Parathyroid adenoma (tissue), 2 donors: Measurements from ENCODE around the gene PRKCA.
"Not testable (repeated sequence)": the region's sequence is repeated elsewhere in the genome, so short reads cannot be mapped to it uniquely, and the experiment has no call there.

Source experiments
- H2AFZ ChIP-seq: fragments of 300-600 bp; sonication (generic); one replicate; pipeline ENCODE4 v1.7.0; 2017; ENCODE audit warnings: antibody characterized with exemption, mild to moderate bottlenecking
- H3K27ac ChIP-seq: fragments of 300-600 bp; sonication (generic); one replicate; pipeline ENCODE4 v1.7.0; 2017
- H3K27me3 ChIP-seq: fragments of 300-600 bp; sonication (generic); one replicate; pipeline ENCODE4 v1.7.0; 2017; ENCODE audit warnings: low read length; ENCODE audit not compliant: control insufficient read depth, insufficient read depth
- H3K36me3 ChIP-seq: fragments of 300-600 bp; sonication (generic); one replicate; pipeline ENCODE4 v1.7.0; 2017; ENCODE audit warnings: low read length; ENCODE audit not compliant: control insufficient read depth, insufficient read depth
- H3K4me1 ChIP-seq: fragments of 300-600 bp; sonication (generic); one replicate; pipeline ENCODE4 v1.7.0; 2017; ENCODE audit warnings: control low read depth
- H3K4me2 ChIP-seq: fragments of 300-600 bp; sonication (generic); one replicate; pipeline ENCODE4 v1.7.0; 2017; ENCODE audit warnings: low read length
- H3K4me3 ChIP-seq: fragments of 300-600 bp; sonication (generic); one replicate; pipeline ENCODE4 v1.7.0; 2017; ENCODE audit warnings: low read depth, low read length
- H3K79me2 ChIP-seq: fragments of 300-600 bp; sonication (generic); one replicate; pipeline ENCODE4 v1.7.0; 2017; ENCODE audit warnings: control low read depth
- H3K9ac ChIP-seq: fragments of 300-600 bp; sonication (generic); one replicate; pipeline ENCODE4 v1.7.0; 2017; ENCODE audit warnings: mild to moderate bottlenecking
- H3K9me3 ChIP-seq: fragments of 300-600 bp; sonication (generic); one replicate; pipeline ENCODE4 v1.7.0; 2017; ENCODE audit warnings: low read length; ENCODE audit not compliant: control insufficient read depth
- TF ChIP-seq, protein P1 (sequence below): fragments of 300-600 bp; sonication (generic); IDR thresholded peaks from one replicate; pipeline ENCODE4 v1.7.0; 2017; ENCODE audit warnings: antibody characterized with exemption, mild to moderate bottlenecking
- donor health status: primary hyperparathyroidism.

The PRKCA gene

DNA sequence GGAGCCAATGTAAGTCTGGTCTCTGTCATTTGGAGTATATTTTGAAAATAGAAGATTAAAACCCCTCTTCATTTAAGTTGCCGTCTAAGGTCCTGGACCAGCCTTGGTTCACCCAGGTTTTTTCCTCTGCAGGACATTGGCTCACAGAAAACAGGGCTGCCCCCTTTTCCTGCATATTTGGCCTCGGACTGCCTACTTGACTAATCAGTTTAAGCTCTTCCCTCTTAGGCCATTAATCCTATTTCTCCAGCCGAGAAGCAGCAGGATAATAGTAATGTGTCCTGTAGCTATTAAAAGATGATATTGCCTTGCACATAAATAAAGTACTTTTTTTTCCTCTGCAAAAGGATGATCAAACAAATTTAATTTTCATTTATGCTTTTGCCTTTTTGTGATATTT is 52.1 kb downstream of the PRKCA start:
- TF ChIP-seq, protein P1, sequence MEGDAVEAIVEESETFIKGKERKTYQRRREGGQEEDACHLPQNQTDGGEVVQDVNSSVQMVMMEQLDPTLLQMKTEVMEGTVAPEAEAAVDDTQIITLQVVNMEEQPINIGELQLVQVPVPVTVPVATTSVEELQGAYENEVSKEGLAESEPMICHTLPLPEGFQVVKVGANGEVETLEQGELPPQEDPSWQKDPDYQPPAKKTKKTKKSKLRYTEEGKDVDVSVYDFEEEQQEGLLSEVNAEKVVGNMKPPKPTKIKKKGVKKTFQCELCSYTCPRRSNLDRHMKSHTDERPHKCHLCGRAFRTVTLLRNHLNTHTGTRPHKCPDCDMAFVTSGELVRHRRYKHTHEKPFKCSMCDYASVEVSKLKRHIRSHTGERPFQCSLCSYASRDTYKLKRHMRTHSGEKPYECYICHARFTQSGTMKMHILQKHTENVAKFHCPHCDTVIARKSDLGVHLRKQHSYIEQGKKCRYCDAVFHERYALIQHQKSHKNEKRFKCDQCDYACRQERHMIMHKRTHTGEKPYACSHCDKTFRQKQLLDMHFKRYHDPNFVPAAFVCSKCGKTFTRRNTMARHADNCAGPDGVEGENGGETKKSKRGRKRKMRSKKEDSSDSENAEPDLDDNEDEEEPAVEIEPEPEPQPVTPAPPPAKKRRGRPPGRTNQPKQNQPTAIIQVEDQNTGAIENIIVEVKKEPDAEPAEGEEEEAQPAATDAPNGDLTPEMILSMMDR = no peak
- H3K4me3 ChIP-seq = no peak overlapping the region

DNA sequence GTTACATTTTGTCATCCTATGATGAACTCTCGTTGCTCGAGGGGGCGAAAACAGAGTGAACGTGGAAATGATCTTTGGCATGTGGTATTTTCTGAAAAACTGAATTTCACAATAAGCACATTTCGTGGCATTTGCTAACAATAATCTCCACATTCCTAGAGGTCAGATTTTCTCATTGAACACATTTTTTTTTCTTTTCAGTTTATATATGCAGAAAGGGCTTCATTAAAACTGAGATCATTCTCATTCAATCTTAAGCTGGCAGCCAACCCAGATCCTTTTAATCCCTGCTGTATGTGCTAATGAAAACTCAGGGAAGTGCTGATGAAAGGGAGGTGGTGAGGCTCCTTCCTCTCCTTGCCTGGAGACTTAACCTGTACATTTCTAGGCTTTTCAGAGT is 52.6 kb downstream of the PRKCA start:
- Histone ChIP-seq H3K9ac (no peak overlapping the region), H3K79me2 (no peaks in the 10 kb centered on the region), H3K36me3 (no peaks in the 10 kb centered on the region), H3K4me2 (no peak overlapping the region), H3K4me1 (peaks cover 12% of the 10 kb centered on the region), H3K27me3 (no peaks in the 10 kb centered on the region), H3K27ac (no peak overlapping the region), H3K4me3 (no peak overlapping the region), H3K9me3 (no peaks in the 10 kb centered on the region), H2AFZ (no peak overlapping the region)
- TF ChIP-seq, protein P1 = no peak

More for the DNA sequence above, 52.1 kb downstream of the PRKCA start:
- Histone ChIP-seq H3K27ac (no peak overlapping the region), H3K9ac (no peak overlapping the region), H3K36me3 (no peaks in the 10 kb centered on the region), H3K27me3 (no peaks in the 10 kb centered on the region), H2AFZ (no peak overlapping the region), H3K4me1 (peaks cover 12% of the 10 kb centered on the region), H3K4me2 (no peak overlapping the region), H3K79me2 (no peaks in the 10 kb centered on the region), H3K9me3 (no peaks in the 10 kb centered on the region)

DNA sequence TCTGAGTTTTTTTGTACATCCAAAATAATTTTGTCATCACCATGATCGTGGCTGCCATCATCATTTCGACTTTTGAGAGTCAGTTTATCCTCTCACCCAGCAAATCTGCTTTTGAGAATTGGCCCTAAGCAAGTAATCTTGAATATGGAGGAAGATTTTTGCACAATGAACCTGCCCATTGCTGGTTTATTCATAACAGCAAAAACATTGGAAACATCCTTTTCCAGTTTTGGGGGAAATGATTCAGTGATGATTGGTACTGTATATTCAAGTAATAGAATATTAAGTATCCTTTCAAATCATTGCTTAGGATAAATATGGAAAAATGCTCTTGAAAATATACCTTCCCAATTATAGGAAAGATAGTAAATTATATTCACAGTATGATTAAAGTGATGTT is 53.1 kb downstream of the PRKCA start:
- TF ChIP-seq, protein P1 = no peak
- H3K27me3 ChIP-seq = no peaks in the 10 kb centered on the region
- no peak overlapping the region for H3K27ac ChIP-seq
- H3K4me3 ChIP-seq = no peak overlapping the region
- no peak overlapping the region for H3K4me2 ChIP-seq
- no peak overlapping the region for H3K9ac ChIP-seq
- H3K79me2 ChIP-seq = no peaks in the 10 kb centered on the region
- peaks cover 12% of the 10 kb centered on the region for H3K4me1 ChIP-seq
- no peak overlapping the region for H2AFZ ChIP-seq
- no peaks in the 10 kb centered on the region for H3K9me3 ChIP-seq
- H3K36me3 ChIP-seq = no peaks in the 10 kb centered on the region

DNA sequence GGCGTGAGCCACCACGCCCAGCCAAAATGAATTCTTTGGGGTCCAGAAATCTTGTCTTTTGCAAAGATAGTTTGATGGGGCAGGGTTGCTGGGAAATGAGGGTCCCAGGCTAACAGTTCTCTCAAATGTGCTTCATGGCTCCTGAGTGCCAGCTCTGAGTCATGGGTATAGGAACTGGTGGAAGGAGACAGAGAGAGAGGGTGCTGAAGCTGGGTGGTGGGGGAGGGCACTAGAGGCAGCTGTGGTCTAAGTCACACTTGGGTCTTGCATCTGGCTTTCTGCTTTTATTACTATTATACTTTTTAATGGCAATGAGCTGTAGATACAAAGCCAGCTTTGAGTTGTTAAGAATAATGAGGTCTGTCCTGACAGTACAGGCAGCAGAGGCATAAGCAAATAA is 54.6 kb downstream of the PRKCA start:
- Histone ChIP-seq H3K4me1 (peaks cover 12% of the 10 kb centered on the region), H3K4me2 (no peak overlapping the region), H3K9me3 (no peaks in the 10 kb centered on the region), H3K27ac (no peak overlapping the region), H2AFZ (no peak overlapping the region), H3K4me3 (no peak overlapping the region), H3K9ac (no peak overlapping the region), H3K36me3 (no peaks in the 10 kb centered on the region), H3K79me2 (no peaks in the 10 kb centered on the region), H3K27me3 (no peaks in the 10 kb centered on the region)
- TF ChIP-seq, protein P1 = no peak

DNA sequence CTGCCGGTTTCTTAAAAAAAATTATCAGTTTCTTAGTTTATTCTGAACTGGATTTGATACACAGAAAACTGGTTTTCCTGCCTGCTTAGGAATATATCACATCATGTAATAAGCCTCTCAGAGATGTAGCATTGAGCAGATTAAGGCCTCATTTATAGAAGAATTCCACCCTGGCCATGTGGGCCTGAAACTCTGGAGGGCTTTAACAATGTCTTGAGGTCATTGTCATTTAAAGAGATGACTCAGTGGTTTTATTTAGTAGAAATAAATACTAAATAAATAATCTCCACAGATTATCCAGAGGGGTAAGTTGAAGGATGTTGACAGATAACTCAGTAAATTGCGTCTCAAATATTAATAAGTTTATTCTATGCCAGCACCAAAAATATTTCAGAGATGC is 56.9 kb downstream of the PRKCA start:
- Histone ChIP-seq H3K4me1 (peaks cover 2% of the 10 kb centered on the region), H3K79me2 (no peaks in the 10 kb centered on the region), H3K4me2 (no peak overlapping the region), H3K27me3 (no peaks in the 10 kb centered on the region), H2AFZ (no peak overlapping the region), H3K36me3 (no peaks in the 10 kb centered on the region), H3K27ac (no peak overlapping the region), H3K9ac (no peak overlapping the region), H3K4me3 (no peak overlapping the region), H3K9me3 (no peaks in the 10 kb centered on the region)
- TF ChIP-seq, protein P1 = no peak

DNA sequence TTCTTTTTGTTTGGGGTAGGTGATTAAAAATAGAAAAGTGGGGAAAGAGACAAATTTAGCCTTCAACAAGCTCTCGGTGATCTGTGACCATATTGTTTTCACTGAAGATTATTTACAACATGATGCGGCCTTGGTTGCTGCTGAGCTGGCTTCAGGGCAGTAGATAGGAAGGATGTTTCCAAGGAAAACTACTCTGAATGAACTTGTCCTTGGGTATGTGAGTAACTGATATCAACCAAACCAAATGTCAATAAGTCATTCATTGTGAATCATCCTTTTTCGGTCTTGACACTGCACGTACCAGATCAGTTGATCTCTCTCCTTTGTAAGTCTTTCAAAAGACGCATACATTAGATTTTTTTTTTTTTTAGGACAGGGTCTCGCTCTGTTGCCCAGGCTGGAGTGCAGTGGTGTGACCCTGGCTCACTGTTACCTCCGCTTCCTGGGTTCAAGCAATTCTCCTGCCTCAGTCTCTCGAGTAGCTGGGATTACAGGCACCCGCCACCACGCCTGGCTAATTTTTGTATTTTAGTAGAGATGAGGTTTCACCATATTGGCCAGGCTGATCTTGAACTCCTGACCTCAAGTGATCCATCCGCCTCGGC is 58.6 kb downstream of the PRKCA start:
- H3K9me3 ChIP-seq, H3K79me2 ChIP-seq, H3K27me3 ChIP-seq, H2AFZ ChIP-seq, H3K4me2 ChIP-seq, H3K4me3 ChIP-seq, H3K27ac ChIP-seq, H3K4me1 ChIP-seq, H3K9ac ChIP-seq, H3K36me3 ChIP-seq: not testable (repeated sequence)
